CD4-positive, alpha-beta T cell treated with Interferon alpha-2 for 1 hour (primary cell): ENCODE data around the gene GPR3.

Experiments used
- DNase-seq, 2 donors: peaks; one replicate each; pipeline ENCODE4 v3.0.0-alpha.2; 2020 to 2022

The GPR3 gene, protein sequence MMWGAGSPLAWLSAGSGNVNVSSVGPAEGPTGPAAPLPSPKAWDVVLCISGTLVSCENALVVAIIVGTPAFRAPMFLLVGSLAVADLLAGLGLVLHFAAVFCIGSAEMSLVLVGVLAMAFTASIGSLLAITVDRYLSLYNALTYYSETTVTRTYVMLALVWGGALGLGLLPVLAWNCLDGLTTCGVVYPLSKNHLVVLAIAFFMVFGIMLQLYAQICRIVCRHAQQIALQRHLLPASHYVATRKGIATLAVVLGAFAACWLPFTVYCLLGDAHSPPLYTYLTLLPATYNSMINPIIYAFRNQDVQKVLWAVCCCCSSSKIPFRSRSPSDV

DNA sequence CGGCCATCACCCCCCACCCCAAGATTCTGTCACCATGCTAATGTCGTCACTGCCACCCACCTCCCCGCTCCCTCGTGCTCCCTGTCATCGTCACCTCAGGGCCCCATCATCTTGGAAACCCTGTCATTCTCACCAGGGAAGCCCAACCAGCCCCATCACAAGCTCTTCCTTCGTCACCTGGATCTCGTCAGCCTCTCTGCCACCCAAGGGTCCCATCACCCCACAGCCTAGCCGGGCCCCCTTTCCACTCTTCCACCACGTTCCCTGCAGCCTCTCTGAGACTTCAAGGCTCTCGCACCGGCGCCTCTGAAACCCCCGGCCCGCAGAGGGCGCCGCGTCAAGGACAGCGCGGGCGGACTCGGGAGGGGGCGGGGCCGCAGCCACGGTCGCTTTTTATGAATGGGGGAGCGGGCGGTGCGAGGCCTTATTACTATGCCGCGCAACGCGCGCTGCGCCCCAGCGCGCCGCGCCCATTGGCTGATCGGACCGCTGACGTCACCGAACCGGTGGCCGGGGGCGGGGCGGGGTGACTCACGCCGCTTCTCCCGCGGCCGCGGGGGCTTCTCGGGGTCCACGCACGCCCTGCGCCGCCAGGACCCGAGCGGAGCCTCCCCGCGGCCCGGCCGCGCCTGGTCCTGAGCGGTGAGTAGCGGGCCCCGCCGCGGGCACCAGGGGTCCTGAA is at the start of gene GPR3:
TSS of gene GPR3 (plus strand) at position 527 of the 682 bp plus-strand sequence. CDS start 1,177 bp downstream, outside the sequence.
- DNase-seq = peak; percentile 92 to 95

DNA sequence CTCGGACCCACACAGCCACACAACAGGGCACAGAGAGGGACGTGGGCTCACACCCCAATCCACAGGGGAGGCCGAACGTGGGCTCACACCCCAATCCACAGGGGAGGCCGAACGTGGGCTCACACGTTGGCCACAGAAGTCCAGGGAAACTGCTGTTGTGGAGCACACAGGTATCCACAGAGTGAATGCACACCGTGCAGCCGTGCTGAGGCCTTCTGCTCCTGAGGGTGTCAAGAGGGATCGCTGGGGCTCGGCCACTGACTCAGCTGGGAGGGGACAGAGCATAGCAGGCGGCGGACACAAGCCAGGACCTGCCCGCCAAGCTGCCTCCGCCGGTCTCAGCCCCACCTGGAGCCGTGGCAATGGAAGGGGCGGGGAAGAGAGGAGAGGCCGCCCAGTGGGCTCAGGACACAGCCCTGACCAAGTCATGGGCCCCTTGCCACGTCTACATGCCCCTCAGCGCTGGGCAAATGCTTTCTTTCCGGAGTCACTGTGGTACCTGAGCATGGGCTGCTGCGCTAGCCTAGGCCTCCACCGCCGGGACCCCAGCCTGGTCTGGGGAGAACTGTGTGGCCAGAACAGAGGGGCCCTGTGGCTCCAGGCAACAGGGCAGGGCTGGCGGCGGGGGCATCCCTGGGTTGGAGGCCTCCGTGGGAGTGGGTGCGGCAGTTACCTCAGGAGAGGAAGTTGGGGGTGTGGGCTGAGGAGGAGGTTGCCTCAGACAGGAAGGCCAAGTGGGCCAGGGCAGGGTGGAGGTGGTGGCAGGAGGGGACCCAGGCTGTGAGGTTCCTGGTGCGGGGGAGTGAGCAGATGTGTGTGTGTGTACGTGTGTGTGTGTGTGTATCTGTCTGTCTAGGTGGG is 49.4 kb upstream of the GPR3 start:
- DNase-seq = peak; percentile 79 to 87

DNA sequence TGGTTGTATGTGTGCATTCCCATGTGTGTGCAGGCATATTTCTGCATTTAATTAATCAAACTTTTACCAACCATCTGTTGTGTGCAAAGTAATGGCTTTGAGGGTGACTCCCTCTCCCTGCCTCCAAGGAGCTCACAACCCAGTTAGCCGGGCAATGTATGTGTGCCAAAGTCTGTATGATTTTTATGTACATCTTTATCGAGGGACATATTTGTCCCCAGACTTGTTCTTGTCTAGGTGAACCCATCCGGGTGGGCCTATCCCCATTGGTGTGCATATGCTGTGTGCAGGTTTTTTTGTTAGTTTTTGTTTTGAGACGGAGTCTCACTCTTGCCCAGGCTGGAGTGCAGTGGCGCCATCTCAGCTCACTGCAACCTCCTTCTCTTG is 48.8 kb upstream of the GPR3 start:
- DNase-seq = no peak

DNA sequence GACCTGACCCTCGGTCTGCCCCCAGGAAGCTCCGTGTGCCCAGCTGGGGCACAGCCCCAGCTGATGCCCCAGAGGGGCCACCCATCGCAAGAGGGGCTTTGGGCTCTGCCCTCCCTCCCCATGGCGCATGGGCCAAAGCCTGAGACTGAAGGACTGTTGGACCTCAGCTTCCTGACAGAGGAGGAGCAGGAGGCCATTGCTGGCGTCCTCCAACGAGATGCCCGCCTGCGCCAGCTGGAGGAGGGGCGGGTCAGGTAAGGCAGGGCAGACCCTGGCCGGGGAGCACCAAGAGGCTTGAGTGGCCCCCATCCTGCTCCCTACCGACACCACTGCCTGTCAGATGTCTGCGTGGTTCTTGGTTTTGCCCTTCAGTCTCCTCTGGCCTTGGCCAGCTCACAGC is 47.1 kb upstream of the GPR3 start:
- no peak for DNase-seq

DNA sequence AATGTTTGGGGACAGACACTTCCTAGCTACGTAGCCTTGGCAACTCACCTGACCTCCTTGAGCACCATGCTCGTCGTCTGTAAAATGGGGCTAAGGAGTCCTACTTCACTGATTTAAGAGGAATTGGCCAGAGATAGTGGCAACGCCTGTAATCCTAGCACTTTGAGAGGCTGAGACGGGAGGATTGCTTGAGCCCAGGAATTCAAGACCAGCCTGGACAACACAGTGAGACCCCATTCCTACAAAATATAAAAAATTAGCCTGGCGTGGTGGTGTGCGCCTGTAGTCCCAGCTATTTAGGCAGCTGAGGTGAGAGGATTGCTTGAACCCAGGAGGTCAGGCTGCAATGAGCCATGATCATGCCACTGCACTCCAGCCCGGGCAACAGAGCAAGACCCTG is 46.1 kb upstream of the GPR3 start:
- DNase-seq = no peak

DNA sequence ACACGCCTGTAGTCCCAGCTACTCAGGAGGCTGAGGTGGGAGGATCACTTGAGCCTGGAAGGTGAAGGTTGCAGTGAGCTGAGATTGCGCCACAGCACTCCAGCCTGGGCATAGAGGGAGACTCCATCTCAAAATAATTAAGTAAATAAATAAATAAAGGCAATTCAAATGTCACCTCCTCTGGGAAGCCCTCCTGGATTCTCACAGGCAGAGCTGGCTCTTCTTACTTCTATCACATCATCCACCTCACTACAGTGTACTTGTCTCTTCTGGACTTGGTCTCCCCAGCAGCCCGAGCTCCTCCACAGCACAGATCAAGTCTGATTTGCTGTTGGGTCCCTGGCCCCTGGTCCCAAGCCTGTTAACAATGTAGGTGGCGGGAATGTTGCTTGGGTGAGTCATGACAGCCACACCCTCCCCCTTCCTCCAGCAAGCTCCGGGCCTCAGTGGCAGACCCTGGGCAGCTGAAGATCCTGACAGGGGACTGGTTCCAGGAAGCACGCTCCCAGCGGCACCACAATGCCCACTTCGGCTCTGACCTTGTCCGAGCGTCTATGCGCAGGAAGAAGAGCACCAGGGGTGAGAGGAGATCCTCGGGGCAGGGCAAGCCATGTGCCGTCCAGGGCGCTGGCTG is 45.3 kb upstream of the GPR3 start:
- DNase-seq = no peak

DNA sequence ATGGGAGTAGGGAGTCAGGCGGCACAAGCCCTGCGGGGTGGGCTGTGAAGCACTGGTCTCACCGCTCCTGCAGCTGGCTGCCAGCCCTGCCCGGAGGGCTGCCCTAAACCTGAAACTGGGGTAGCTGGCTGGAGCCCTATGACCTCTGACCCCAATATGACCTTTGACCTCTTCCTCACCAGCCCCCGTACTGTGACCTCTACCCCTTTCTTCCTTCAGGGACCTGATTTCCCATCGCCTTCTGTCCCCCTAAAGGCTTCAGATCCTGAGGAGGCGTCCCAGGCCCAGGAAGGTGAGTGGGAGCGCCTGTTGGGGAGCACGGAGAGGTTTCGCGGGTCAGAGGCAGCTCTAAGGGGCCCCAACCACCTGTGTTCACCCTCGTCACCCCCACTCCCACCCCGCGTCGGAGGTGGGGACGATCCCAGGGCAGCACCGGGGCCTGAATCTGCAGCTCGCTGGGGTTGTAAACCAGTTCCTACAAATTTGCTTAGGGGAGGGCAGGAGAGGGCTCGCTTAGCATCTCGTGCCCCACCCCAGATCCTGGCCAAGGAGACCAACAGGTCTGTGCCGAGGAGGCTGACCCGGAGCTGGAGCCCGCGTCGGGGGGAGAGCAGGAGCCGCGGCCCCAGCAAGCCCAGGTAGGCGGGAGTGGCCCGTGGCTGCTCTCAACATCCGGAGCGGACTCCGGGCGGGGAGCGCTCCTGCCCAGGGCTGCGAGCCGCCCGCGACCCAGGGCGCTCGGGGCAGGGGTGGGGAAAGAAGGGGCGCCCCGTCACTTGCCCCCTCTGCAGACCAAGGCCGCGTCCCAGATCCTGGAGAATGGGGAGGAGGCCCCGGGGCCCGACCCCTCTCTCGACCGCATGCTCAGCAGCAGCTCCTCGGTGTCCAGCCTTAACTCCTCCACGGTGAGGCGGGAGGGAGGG is 43.3 kb upstream of the GPR3 start:
- peak in 1 of 2 donors; percentile 51 for DNase-seq

DNA sequence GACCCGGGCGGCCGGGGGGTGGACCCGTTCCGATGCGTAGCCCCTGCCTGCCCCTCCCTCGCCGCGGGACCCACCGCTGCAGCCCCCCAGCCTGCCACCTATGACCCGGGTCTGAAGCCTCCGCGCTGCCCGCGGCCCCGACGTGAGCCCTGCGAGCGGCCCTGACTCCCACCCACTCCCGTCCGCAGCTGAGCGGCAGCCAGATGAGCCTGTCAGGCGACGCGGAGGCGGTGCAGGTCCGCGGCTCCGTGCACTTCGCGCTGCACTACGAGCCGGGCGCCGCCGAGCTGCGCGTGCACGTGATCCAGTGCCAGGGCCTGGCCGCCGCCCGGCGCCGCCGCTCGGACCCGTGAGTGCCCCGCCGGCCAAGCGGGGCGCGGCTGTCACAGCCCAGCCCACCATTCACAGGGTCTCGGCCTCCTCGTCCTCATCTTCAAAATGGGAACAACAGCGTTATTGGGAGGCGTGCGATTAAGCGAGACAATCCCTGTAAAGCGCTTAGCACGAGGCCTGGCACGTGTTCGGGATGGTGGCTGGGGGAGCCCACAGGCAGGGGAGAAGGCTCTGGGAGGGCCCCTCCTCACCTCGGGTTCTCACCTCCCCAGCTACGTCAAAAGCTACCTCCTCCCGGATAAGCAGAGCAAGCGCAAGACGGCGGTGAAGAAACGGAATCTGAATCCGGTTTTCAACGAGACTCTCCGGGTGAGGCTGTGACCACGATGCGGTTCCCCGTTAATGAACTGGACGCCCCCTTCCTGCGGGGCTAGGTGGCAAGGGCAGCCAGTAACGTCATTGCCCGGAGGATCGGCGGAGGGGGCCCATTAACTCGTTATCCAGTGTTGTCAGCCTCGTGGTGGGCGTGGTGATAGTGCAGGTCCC is 42.4 kb upstream of the GPR3 start:
- DNase-seq = no peak

DNA sequence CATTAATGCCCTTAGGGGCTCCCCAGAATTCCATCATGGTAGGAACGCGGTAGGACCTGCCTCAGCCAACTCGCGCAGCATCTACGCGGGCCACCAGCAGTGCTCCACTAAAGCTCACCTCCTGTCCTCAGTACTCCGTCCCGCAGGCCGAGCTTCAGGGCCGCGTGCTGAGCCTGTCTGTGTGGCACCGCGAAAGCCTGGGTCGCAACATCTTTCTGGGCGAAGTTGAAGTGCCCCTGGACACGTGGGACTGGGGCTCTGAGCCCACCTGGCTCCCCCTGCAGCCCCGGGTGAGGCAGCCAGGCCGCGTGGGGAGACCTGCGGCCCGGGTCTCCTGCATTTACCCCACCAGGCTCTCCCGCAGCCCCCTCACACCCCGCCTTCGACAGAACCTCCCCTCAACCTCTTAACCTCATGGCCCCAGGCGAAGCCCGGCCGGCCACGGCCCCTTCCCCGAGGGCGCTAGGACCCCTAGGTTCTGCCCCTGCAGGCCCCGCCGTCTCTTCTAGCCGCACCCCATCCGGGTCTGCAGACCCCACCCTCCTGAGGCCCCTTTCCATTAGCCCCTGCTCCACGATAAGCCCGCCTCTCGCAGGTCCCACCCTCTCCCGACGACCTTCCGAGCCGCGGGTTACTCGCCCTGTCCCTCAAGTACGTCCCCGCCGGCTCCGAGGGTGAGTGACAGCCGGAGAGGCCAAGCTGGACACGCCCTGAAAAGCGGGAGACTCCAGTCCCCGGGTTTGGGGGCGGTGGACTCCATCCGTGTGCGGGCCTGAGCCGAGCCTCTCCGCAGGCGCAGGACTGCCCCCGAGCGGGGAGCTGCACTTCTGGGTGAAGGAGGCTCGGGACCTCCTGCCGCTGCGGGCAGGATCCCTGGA is 41.5 kb upstream of the GPR3 start:
- DNase-seq = no peak

DNA sequence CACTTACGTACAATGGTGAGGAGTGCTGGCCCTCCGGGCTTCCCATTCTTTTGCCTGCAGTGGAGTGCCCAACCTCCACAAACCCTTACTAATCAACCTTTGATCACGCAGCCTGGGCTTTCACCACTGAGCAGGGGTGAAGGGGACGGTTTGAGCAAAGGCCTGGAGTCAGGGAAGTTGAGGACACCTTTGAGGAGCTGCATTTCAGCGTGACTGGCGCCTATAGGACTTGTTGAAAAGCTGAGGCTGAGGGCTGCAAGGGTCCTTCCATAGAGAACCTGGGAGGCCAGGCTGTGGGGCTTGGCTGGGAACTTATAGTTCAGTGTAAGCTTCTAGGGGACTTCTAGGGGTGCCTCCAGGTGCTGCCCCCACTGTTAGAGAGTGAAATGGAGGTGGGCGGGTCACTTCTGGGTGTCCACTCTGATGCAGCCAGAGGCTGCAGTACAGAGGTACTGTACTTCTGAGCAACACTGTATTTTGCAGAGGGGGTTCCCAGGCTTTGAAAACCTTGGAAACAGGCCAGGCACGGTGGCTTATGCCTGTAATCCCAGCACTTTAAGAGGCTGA is 40.8 kb upstream of the GPR3 start:
- no peak for DNase-seq

DNA sequence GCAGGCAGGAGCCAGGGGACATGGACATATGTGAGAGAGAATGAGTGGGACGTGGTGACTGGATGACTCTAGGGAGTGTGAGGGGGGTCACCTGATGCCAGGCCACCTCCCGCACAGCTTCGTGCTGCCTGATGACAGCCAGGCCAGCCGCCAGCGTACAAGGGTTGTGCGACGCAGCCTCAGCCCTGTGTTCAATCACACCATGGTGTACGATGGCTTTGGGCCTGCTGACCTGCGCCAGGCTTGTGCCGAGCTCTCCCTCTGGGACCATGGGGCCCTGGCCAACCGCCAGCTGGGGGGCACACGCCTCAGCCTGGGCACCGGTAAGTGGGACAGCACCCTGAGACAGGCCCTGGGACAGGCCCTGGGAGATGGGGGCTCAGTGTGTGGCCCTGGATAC is 39.3 kb upstream of the GPR3 start:
- DNase-seq = no peak

DNA sequence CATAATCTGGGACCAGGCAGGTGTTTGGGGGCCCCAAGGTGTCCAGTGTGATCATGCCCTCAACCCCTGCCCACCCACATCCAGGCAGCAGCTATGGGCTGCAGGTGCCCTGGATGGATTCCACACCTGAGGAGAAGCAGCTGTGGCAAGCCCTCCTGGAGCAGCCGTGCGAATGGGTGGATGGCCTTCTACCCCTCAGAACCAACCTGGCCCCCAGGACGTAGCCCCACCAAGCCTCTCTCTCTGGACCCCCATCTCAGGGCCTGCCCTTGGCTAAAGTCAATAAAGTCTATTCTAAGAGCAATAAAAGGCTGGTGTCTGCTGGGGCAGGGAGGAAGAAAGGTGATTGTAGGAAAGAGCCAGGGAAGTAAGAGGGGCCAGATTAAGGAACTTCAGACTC is 38.8 kb upstream of the GPR3 start:
- DNase-seq = no peak

DNA sequence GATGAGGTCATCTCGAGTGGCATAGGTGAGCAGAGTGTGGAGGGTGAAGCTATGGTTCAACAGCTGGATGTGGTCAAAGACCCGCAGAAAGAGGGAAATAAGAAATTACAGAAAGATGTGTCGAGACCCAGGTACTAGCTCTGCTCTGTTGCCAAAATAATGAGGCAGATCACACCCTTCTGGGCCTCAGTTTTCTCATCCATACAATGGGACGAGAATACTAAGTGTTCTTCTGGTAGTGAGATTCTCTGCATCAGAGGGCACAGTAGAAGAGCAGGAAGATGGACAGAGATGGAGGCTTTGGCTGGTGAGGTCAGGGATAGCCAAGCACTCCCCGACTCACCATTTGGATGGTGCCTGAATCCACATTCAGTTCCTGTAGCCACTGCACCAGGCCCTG is 36.7 kb upstream of the GPR3 start:
- DNase-seq = no peak

DNA sequence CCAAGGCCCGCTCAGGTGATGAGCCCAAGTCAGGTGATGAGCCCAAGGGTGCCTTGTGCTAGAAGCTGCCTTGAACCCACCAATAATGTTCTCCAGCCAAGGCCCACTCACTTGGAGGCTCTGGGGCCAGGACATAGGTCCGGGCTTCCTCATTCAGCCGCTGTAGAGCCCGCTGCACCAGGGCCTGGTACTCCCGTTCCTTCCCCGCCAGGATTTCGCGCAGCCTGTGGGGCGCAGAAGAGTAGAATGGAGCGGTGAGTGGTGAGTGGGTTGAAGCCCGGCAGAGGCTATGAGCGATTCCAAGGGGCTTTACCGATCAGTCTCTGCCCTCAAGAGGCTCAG is 36.2 kb upstream of the GPR3 start:
- no peak for DNase-seq

DNA sequence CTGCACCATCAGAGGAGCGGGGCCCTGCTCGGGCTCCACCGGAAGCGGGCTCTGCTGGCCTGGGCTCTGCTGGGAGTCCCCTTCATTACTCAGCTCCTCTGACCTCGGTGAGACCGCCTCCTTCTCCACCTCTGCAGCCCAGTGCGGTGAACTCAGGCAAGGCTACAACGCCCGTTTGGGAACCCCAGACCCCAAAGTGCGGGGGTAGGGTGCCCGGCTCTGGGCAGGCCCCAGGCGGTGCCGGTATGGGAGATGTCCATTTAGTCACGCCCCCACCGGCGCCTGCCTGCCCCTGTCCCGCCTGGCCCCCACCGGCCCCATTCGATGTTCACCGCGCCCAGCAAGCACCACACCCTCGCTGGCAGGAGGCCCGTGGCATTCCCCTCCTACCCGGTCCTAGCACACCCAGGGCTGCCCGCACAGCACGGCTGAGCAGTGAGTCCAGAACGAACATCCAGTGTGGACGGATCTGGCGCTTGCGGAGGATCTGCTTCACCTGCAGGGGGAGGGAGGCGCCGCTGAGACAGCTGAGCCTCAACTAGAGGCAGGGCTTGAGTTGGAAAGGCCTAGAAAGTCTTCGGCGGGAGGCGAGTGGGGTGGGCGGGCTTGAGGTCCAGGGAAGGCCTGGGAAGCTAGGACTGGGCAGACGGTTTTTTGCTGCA is 35.7 kb upstream of the GPR3 start:
- DNase-seq = peak; percentile 10 to 61

DNA sequence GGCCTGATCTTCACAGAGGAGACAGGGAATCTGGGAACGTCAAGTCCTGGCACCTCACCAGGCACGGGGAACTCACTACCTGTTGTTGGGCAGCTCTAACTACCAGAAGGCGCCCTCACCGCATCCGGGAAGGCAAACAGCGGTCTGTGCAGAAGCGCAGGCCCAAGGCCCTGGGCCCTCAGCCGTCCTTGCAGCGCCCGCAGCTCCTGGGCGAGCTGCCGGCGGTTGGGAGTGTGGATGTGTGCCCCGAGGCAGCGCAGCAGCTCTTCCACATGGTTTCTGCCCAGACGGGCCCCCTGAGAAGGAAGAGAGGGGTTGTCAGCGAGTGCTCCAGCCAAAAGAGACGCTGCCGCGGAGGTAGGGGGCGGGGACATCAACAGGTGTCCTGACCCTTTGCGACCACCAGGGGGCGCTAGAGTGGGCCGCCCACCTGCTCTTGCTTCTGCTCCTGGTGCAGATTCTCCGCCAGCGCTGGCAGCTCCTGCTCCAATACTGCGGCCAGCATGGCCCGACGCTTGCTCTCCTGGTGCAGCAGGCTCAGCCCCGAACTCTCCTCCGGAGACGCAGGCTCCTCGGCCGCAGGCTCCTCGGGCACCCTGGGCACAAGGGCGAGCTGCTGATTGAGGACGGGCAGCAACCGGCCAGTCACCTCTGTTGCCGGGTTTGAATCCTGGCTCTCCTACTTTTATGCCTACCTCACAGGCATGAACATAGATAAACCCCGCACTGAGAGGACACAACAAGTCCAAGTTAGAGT is 35.0 kb upstream of the GPR3 start:
- peak; percentile 81 to 87 for DNase-seq

DNA sequence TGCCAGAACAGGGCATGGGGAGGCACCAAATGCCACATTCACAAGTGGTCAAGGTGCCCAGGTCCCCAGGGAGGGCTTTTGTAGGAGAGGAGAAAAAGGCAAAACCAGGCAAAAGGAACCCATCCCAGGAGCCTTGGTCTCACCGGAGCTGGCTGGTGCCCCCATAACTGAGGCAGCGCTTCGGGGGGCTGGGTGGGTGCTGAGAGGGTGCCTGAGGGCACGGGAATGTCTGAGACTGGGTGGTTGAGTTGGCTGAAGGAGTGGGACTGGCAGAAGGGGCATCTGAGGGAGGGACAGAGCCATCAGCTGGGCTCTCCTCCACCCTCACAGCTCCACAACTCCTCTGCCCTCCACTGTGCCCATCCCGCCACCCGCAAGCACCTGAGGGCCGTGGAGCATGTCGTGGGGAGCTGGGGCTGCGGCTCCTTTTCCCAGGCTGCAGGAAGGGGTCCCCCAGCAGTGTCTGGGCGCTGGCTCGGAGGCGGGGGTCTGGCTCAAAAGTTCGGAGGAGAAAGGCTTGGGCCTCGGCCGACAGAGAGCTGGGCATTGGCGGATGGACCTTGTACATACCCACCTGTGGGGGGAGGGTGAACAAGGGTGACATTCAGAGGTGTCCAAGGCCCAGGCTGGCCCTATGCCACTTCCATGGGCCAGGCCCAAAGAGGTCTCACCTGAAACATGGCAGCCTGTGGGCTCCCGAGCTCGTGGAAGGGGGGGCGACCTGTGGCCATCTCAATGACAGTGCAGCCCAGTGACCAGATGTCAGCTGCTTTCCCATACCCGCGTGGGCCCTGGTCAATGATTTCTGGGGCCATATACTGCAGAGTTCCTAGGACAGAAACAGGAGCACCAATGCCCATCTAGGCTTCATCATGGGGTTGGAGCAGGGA is 34.1 kb upstream of the GPR3 start:
- no peak for DNase-seq
